GM18868 (cell line): ENCODE measurements around the gene SEMA3C.

Experiments
- ATAC-seq: cut with Tn5 transposase; IDR thresholded peaks from one replicate; pipeline ENCODE4 v1.9.1; 2021; ENCODE audit warnings: mild to moderate bottlenecking, moderate library complexity; ENCODE audit not compliant: unreplicated experiment

SEMA3C gene

GRCh38 chr7:80749270-80749669 is 169.6 kb downstream of the SEMA3C start:
- no peak for ATAC-seq

DNA sequence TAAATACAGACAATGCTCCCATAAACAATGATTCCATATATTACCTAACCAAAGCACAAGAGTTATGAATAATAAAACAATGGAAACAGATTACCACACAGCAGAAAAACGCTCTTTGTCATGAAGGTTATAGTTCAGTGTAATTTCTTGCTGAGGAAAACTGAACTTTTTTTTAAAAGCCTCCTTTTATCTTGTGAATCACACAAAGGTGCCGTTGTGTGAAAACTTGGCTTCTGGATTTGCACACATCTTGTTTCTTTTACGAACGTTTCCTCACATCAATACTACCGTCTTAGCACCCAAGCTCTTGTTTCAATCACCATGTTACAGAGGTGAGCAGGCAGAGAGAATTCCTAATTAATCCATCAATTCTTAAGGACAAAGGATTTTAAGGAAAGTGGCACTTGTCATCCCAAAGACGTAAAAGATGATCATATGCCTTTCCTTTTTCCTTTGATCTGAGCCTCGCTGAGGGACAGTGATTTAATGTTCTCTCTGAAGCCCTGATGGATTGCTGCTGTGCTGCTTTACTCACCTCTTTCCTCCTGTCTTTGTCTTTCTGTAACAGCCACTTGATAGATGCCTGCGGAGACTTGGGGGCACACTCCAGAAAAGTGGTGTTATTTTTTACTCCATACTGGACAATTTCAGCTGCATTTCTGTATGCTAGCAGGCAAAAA is 170.3 kb downstream of the SEMA3C start:
- ATAC-seq, result no peak

- no peak for ATAC-seq
Observed at GRCh38 chr7:80740778-80741545, 177.9 kb downstream of the SEMA3C start.

GRCh38 chr7:80736371-80737125 is 182.3 kb downstream of the SEMA3C start:
- no peak for ATAC-seq

DNA sequence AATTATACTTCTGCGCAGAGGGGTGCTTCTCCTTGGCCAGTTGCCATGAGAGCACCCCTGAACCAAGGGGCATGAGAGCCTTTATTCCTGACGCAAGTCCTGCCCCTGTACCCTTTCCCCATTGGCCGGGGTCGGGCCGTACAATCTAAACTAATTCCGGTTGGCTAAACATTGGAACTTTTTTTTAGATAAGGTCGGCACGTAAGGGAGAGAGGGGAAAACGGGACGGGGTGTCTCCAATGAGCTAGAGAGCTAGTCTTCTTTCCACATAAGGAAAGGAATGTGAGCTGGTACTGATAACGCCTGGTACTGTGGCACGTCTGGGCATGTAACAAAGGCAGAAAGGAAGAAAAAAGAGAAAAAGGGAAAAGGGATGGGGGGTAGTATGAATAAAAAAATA is 183.5 kb downstream of the SEMA3C start:
- no peak for ATAC-seq

- ATAC-seq, result no peak
Observed at GRCh38 chr7:80734011-80734410, 184.8 kb downstream of the SEMA3C start.

DNA sequence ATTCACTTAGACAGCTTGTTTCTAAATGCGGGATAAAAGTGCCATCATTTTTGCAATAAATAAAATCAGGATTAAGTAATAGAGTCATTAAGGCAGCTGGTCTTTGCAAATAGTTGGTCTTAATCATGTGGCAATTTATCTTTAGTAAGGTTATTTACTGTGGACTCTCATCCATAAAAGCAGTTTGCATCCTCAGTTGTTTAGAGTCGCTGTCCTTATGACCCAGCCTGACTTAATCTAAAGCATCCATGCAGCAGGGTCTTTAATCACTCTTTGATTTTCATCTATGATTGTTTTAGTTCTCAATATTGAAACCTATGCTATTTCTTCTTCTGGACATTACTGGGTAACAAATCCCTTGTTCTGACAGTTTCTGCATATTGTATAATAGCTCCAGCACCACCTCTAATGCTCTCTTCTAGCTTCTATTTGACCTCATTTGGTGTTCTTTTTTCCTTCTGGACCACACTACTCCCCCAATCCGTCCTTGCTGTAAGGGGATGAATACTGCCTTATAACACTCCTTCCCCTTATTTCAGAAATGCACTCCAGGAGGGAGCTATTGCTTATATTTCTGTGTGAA is 185.4 kb downstream of the SEMA3C start:
- no peak for ATAC-seq

- no peak for ATAC-seq
Observed at GRCh38 chr7:80732630-80733029, 186.2 kb downstream of the SEMA3C start.

GRCh38 chr7:80731281-80731680 is 187.6 kb downstream of the SEMA3C start:
- no peak for ATAC-seq

GRCh38 chr7:80729591-80730320 is 189.1 kb downstream of the SEMA3C start:
- ATAC-seq, result no peak

GRCh38 chr7:80726666-80727065 is 192.2 kb downstream of the SEMA3C start:
- ATAC-seq, result peak; percentile 65

DNA sequence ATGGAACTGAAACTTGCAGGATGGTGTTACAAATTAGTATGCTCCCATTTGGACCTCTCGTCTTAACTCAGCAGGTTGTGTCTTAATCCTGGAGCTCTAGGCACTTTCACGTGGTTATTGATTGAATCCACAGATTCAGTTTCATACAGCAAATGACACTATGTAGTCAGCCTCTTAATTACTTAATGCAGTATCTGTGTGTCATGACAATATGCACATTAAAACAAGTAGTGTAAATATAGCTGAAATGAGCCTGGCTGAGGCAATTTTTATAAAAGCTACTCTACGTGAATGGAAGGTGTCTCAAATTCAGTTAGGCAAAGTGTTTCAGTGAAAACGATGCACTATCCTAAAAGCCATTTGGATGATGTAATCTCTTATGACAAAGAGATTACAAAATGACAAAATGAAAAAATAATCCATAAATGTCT is 193.7 kb downstream of the SEMA3C start:
- no peak for ATAC-seq

- no peak for ATAC-seq
Observed at GRCh38 chr7:80724249-80724871, 194.5 kb downstream of the SEMA3C start.

- no peak for ATAC-seq
Observed at GRCh38 chr7:80722616-80723195, 196.1 kb downstream of the SEMA3C start.

DNA sequence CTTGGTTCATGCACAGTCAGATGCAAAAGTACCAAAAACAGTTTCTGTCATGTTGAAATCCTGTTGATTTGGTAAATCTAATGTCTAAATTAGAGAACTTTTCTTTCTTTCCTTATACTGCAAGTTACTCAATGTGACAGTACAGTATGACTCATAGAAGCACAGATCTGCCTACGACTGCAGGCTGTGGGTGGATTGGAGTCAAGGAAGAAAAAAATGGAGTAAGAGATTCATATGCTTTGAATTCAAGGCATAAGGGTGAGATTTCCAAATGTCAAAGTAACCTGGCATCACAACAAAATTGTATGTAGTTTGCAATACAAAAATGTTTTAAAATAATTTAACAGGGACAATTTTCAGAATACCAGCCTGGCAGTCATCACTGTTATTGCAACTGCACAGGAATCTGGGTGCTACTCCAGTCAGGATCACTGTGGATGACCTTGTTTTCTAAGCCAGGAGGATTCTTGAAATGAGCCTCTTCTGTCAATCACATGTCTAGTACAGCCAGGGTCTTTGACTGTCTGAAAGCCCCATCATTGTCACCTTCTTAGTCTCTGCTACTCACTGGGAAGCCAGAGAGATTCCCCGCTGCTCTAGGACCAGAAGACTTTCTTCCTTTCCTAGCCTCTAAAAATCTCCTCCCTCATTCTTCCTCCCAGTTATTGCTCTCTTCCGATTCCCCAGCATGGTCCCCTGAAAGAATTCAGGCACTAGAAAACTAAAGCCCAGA is 196.8 kb downstream of the SEMA3C start:
- no peak for ATAC-seq

- no peak for ATAC-seq
Observed at GRCh38 chr7:80720146-80720545, 198.7 kb downstream of the SEMA3C start.

GRCh38 chr7:80719261-80719660 is 199.6 kb downstream of the SEMA3C start:
- ATAC-seq, result no peak

- no peak for ATAC-seq
Observed at GRCh38 chr7:80711531-80711930, 207.3 kb downstream of the SEMA3C start.

GRCh38 chr7:80708123-80708522 is 210.7 kb downstream of the SEMA3C start:
- no peak for ATAC-seq
